Endothelial cell of umbilical vein (primary cell): ENCODE data around the gene STK24.

ENCODE experiments used
- MYC ChIP-seq: IDR thresholded peaks from one replicate; pipeline ENCODE4 v1.6.1; 2011; ENCODE audit warnings: mild to moderate bottlenecking, low read depth, low read length
- POLR2A ChIP-seq: IDR thresholded peaks from 2 replicates; pipeline ENCODE4 v1.6.1; 2012; ENCODE audit warnings: low read depth, mild to moderate bottlenecking, control low read depth, low read length
- POLR2AphosphoS5 ChIP-seq: IDR thresholded peaks from 2 replicates; pipeline ENCODE4 v1.6.1; 2012; ENCODE audit warnings: low read depth, mild to moderate bottlenecking, control low read depth, low read length, moderate library complexity; ENCODE audit not compliant: insufficient read depth
- TF ChIP-seq, protein P1 (sequence below), 2 donors: IDR thresholded peaks; 1 replicate in 1 of 2; 2 replicates in 1 of 2; pipeline ENCODE4 v1.5.1; 2011; ENCODE audit warnings: low read length in 2 of 2, mild to moderate bottlenecking in 2 of 2, moderate library complexity in 2 of 2, control low read depth in 1 of 2, inconsistent platforms in 1 of 2, low read depth in 1 of 2; ENCODE audit not compliant: insufficient read depth in 1 of 2; ENCODE audit errors: extremely low read depth in 1 of 2

DNA sequence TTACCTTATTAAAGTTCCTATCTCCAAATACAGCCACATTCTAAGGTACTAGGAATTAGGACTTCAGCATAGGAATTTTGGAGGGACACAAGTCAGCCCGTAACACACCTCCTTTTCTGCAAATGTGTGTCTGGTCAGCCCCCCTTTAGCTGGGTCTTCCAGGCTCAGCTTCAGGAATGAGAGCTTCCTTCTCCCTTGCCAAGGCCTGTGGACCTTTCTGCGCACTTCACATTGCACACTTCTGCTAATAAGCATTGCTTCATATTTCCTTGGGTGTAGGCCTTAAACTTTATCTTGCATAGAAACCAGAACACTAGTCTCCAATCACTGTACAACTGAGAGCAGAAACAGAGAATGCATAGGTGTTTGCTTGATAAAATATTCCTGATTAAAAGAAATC, 4.5 kb upstream of the STK24 start:
- TF ChIP-seq, protein P1, sequence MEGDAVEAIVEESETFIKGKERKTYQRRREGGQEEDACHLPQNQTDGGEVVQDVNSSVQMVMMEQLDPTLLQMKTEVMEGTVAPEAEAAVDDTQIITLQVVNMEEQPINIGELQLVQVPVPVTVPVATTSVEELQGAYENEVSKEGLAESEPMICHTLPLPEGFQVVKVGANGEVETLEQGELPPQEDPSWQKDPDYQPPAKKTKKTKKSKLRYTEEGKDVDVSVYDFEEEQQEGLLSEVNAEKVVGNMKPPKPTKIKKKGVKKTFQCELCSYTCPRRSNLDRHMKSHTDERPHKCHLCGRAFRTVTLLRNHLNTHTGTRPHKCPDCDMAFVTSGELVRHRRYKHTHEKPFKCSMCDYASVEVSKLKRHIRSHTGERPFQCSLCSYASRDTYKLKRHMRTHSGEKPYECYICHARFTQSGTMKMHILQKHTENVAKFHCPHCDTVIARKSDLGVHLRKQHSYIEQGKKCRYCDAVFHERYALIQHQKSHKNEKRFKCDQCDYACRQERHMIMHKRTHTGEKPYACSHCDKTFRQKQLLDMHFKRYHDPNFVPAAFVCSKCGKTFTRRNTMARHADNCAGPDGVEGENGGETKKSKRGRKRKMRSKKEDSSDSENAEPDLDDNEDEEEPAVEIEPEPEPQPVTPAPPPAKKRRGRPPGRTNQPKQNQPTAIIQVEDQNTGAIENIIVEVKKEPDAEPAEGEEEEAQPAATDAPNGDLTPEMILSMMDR (IDR thresholded peaks at IDR 0.05; ENCODE audit: extremely low read depth in 1 of 2, insufficient read depth in 1 of 2, low read depth in 1 of 2, low read length in 2 of 2) = no peak
- TF ChIP-seq POLR2AphosphoS5 = no peak
- TF ChIP-seq POLR2A = no peak
- TF ChIP-seq MYC = no peak
